ENCODE data around the gene TSPAN1. TPM values are rescaled to one million over a fixed set of nuclear protein-coding genes. Genes with fewer than 3 reads are reported as not detected.

Gene TSPAN1
- total and polyA plus RNA-seq, 4 donors: 0.33 to 7.0 (median 2.1) TPM

DNA sequence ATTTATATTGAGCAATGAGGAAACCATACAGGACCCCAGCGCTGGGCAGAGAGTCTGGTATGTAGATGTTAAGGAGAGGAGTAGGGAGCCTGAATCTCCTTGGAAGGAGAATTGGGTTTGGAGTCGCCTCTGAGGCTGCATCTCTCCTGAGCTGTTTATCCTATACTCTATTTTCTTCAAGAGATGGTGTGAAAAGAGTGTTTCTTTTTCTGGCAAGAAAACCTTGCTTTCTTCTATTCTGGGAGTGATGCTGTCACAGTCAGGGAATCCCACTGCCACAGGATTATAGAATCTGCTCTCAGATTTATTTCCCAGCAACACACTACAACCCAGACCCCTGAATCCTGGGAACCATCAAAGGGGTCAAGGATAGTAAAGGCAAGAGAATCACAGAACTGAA is 31.5 kb downstream of the TSPAN1 start:
- H3K9me3 ChIP-seq (ENCODE audit: control insufficient read depth in 4 of 4, low read length in 3 of 4): no peaks in the 10 kb centered on the region
- no peak overlapping the region for H3K4me3 ChIP-seq (ENCODE audit: low read depth in 1 of 3, low read length in 3 of 3)
- H3K27ac ChIP-seq (ENCODE audit: low read depth in 1 of 2, low read length in 2 of 2): no peak overlapping the region
- H3K27me3 ChIP-seq (ENCODE audit: control insufficient read depth in 4 of 4, insufficient read depth in 4 of 4, low read length in 3 of 4): no peaks in the 10 kb centered on the region
- TF ChIP-seq, protein P1, sequence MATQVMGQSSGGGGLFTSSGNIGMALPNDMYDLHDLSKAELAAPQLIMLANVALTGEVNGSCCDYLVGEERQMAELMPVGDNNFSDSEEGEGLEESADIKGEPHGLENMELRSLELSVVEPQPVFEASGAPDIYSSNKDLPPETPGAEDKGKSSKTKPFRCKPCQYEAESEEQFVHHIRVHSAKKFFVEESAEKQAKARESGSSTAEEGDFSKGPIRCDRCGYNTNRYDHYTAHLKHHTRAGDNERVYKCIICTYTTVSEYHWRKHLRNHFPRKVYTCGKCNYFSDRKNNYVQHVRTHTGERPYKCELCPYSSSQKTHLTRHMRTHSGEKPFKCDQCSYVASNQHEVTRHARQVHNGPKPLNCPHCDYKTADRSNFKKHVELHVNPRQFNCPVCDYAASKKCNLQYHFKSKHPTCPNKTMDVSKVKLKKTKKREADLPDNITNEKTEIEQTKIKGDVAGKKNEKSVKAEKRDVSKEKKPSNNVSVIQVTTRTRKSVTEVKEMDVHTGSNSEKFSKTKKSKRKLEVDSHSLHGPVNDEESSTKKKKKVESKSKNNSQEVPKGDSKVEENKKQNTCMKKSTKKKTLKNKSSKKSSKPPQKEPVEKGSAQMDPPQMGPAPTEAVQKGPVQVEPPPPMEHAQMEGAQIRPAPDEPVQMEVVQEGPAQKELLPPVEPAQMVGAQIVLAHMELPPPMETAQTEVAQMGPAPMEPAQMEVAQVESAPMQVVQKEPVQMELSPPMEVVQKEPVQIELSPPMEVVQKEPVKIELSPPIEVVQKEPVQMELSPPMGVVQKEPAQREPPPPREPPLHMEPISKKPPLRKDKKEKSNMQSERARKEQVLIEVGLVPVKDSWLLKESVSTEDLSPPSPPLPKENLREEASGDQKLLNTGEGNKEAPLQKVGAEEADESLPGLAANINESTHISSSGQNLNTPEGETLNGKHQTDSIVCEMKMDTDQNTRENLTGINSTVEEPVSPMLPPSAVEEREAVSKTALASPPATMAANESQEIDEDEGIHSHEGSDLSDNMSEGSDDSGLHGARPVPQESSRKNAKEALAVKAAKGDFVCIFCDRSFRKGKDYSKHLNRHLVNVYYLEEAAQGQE (IDR thresholded peaks at IDR 0.05): no peak
- TF ChIP-seq HNF4A (conservative IDR thresholded peaks at IDR 0.05): no peak
- no peaks in the 10 kb centered on the region for H3K36me3 ChIP-seq (ENCODE audit: control insufficient read depth in 4 of 4, insufficient read depth in 3 of 4, low read depth in 1 of 4, low read length in 3 of 4)
- no peak for DNase-seq (ENCODE audit: low spot score)
- H3K9ac ChIP-seq (ENCODE audit: low read depth in 1 of 2, low read length in 2 of 2): no peak overlapping the region
- H3K4me1 ChIP-seq (ENCODE audit: control insufficient read depth in 4 of 4, insufficient read depth in 4 of 4, low read length in 3 of 4): peaks cover 0 to 10% (median 7%) of the 10 kb centered on the region in 4 donors
- 95% methylated on average over 2 of the region's 2 CpGs for WGBS

DNA sequence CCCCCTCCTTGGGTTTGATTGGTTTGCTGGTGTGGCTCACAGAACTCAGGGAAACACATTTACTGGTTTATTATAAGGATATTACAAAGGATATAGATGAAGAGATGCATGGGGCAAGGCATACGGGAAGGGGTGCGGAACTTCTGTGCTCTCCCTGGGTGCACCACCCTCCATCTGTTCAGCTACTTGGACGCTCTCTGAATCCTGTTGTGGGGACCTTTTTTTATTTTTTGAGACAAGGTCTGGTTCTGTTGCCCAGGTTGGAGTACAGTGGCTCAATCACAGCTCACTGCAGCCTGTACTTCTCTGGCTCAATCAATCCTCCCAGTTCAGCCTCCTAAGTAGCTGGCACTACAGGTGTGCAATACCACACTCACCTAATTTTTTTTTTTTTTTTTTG is 35.7 kb downstream of the TSPAN1 start:
- WGBS: 96% methylated on average over 3 of the region's 3 CpGs
- Histone ChIP-seq H3K27ac (ENCODE audit: low read depth in 1 of 2, low read length in 2 of 2) (no peak overlapping the region), H3K9me3 (ENCODE audit: control insufficient read depth in 4 of 4, low read length in 3 of 4) (no peaks in the 10 kb centered on the region), H3K36me3 (ENCODE audit: control insufficient read depth in 4 of 4, insufficient read depth in 3 of 4, low read depth in 1 of 4, low read length in 3 of 4) (no peaks in the 10 kb centered on the region), H3K27me3 (ENCODE audit: control insufficient read depth in 4 of 4, insufficient read depth in 4 of 4, low read length in 3 of 4) (no peaks in the 10 kb centered on the region), H3K4me1 (ENCODE audit: control insufficient read depth in 4 of 4, insufficient read depth in 4 of 4, low read length in 3 of 4) (no peaks in the 10 kb centered on the region), H3K9ac (ENCODE audit: low read depth in 1 of 2, low read length in 2 of 2) (no peak overlapping the region), H3K4me3 (ENCODE audit: low read depth in 1 of 3, low read length in 3 of 3) (no peak overlapping the region)
- no peak for DNase-seq (ENCODE audit: low spot score)
- no peak for TF ChIP-seq HNF4A (conservative IDR thresholded peaks at IDR 0.05)
- TF ChIP-seq YY1 (IDR thresholded peaks at IDR 0.05): no peak
- TF ChIP-seq JUND (IDR thresholded peaks at IDR 0.05): no peak
- no peak for TF ChIP-seq RAD21 (IDR thresholded peaks at IDR 0.05)
- TF ChIP-seq, protein P2, sequence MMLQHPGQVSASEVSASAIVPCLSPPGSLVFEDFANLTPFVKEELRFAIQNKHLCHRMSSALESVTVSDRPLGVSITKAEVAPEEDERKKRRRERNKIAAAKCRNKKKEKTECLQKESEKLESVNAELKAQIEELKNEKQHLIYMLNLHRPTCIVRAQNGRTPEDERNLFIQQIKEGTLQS (IDR thresholded peaks at IDR 0.05): no peak
- no peak for TF ChIP-seq NR2F2 (IDR thresholded peaks at IDR 0.05)

DNA sequence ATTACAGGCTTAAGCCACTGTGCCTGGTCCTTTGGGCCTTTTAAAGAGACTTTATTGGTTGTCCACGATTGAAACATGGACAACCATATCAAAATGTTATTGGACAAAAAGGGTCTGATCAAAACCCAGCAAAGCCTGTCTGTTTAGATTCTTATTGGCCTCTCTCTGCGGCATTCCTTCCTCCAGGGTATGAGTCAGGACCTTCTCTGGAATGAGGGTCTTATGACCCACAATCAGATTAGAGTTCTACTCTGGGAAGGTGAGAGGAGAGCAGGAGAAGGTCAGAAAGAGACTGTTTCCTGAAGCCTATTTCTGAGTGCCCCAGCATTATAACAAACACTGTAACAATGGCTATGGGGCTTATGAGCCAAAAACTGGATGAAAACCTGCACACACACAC is 36.2 kb downstream of the TSPAN1 start:
- Histone ChIP-seq H3K27me3 (ENCODE audit: control insufficient read depth in 4 of 4, insufficient read depth in 4 of 4, low read length in 3 of 4) (no peaks in the 10 kb centered on the region), H3K36me3 (ENCODE audit: control insufficient read depth in 4 of 4, insufficient read depth in 3 of 4, low read depth in 1 of 4, low read length in 3 of 4) (no peaks in the 10 kb centered on the region), H3K4me1 (ENCODE audit: control insufficient read depth in 4 of 4, insufficient read depth in 4 of 4, low read length in 3 of 4) (no peaks in the 10 kb centered on the region), H3K4me3 (ENCODE audit: low read depth in 1 of 3, low read length in 3 of 3) (no peak overlapping the region), H3K9me3 (ENCODE audit: control insufficient read depth in 4 of 4, low read length in 3 of 4) (no peaks in the 10 kb centered on the region), H3K9ac (ENCODE audit: low read depth in 1 of 2, low read length in 2 of 2) (no peak overlapping the region), H3K27ac (ENCODE audit: low read depth in 1 of 2, low read length in 2 of 2) (no peak overlapping the region)
- TF ChIP-seq NR2F2 (IDR thresholded peaks at IDR 0.05): no peak
- TF ChIP-seq FOXA1 (IDR thresholded peaks at IDR 0.05): no peak
- no peak for TF ChIP-seq HNF4G (IDR thresholded peaks at IDR 0.05)
- TF ChIP-seq JUND (IDR thresholded peaks at IDR 0.05): no peak
- TF ChIP-seq GABPA (IDR thresholded peaks at IDR 0.05 in 1 of 2, conservative IDR thresholded peaks at IDR 0.05 in 1 of 2): no peak
- no peak for TF ChIP-seq RAD21 (IDR thresholded peaks at IDR 0.05)
- TF ChIP-seq, protein P1 (IDR thresholded peaks at IDR 0.05): no peak
- TF ChIP-seq, protein P3, sequence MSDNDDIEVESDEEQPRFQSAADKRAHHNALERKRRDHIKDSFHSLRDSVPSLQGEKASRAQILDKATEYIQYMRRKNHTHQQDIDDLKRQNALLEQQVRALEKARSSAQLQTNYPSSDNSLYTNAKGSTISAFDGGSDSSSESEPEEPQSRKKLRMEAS (IDR thresholded peaks at IDR 0.05): no peak
- TF ChIP-seq, protein P2 (IDR thresholded peaks at IDR 0.05): no peak
- TF ChIP-seq HNF4A (conservative IDR thresholded peaks at IDR 0.05): no peak
- TF ChIP-seq YY1 (IDR thresholded peaks at IDR 0.05): no peak
- TF ChIP-seq RXRA (IDR thresholded peaks at IDR 0.05): no peak
- TF ChIP-seq, protein P4, sequence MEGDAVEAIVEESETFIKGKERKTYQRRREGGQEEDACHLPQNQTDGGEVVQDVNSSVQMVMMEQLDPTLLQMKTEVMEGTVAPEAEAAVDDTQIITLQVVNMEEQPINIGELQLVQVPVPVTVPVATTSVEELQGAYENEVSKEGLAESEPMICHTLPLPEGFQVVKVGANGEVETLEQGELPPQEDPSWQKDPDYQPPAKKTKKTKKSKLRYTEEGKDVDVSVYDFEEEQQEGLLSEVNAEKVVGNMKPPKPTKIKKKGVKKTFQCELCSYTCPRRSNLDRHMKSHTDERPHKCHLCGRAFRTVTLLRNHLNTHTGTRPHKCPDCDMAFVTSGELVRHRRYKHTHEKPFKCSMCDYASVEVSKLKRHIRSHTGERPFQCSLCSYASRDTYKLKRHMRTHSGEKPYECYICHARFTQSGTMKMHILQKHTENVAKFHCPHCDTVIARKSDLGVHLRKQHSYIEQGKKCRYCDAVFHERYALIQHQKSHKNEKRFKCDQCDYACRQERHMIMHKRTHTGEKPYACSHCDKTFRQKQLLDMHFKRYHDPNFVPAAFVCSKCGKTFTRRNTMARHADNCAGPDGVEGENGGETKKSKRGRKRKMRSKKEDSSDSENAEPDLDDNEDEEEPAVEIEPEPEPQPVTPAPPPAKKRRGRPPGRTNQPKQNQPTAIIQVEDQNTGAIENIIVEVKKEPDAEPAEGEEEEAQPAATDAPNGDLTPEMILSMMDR (IDR thresholded peaks at IDR 0.05; ENCODE audit: low read depth, low read length, missing input control): no peak
- no peak for TF ChIP-seq TAF1 (conservative IDR thresholded peaks at IDR 0.05)
- TF ChIP-seq EGR1 (IDR thresholded peaks at IDR 0.05; ENCODE audit: low read depth in 2 of 2): no peak
- no peak for DNase-seq (ENCODE audit: low spot score)
- 74% methylated on average over 2 of the region's 2 CpGs for WGBS

Measured in liver (tissue), 9 donors.